ENCODE measurements around the gene CABLES2.

Gene CABLES2

DNA sequence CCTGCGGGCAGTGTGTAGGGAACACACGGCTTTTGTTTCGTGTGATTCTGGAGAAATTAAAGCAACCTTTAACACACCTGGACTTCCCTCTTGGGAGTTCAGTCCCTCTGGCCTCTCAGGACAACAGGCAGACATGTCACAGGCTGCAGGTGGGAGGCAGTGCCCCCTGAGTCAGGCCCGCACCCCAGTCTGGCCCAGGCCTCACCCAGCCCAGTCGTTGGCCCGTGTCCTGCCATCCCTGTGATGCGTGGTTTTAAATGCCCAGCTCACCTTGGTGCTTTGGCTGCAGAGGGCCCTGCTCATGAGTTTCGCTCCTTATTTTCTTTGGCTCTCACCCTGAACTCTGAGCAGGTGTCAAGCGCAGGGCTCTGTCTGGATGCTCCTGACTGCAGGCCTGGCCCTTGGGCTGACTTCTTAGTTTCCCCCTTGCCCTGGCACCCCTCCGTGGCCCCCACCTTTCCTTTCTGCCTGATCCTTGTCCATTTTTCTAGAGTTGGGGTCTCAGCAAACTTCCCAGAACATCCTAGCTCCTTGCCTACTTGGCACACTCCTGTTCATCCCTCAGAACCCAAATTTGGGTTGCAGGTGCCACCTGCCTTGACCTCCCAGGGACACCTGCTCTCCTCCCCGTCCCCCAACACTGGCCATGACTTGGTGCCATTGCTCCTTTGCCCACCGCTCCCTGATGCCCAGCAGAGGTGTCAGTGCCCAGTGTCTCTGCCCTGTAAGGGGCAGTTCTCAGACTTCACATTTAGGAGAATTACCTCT, 2.2 kb upstream of the CABLES2 start:
- Histone ChIP-seq H3K36me3 (ENCODE audit: insufficient read depth, low read length) (no peaks in the 10 kb centered on the region), H3K4me1 (ENCODE audit: control insufficient read depth, insufficient read depth, low read length, unreplicated experiment) (peaks cover 15% of the 10 kb centered on the region), H3K27me3 (ENCODE audit: insufficient read depth, low read length) (no peaks in the 10 kb centered on the region), H2AFZ (ENCODE audit: low read length, unreplicated experiment) (no peak overlapping the region), H3K27ac (ENCODE audit: low read depth, low read length) (no peak overlapping the region), H3K79me2 (ENCODE audit: control insufficient read depth, insufficient read depth, low read length, unreplicated experiment) (peaks cover 8% of the 10 kb centered on the region), H3K4me3 (ENCODE audit: low read depth, low read length) (no peak overlapping the region)

GRCh38 chr20:62408640-62409039, 1.6 kb upstream of the CABLES2 start:
- Histone ChIP-seq H3K4me1 (ENCODE audit: control insufficient read depth, insufficient read depth, low read length, unreplicated experiment) (peaks cover 15% of the 10 kb centered on the region), H3K27ac (ENCODE audit: low read depth, low read length) (no peak overlapping the region)

DNA sequence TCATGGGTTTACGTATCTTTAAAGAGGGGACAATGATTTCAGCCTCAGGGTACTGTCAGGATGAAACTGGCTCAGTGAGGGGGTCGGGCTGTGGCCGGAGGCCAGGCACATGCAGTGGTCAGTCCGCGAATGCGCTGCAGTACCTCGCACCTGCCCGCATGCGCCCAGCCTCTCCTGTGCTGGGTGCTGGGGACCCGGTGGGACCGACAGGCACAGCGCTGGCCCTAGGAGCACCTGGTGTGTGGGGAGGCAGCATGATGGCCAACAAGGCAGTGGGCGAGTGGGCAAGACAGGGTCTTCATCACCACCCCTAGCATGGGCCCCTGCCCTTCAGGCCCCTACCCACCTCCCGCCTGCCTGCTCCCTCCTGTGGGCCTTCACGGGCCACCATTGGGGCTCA, 970 bp upstream of the CABLES2 start:
- Histone ChIP-seq H3K4me3 (ENCODE audit: low read depth, low read length) (peak overlapping the region; percentile 63; the same call in 1 of the 2 replicates), H3K4me1 (ENCODE audit: control insufficient read depth, insufficient read depth, low read length, unreplicated experiment) (peaks cover 15% of the 10 kb centered on the region), H3K27ac (ENCODE audit: low read depth, low read length) (no peak overlapping the region)

More at GRCh38 chr20:62408640-62409039, 1.6 kb upstream of the CABLES2 start:
- Histone ChIP-seq H3K79me2 (ENCODE audit: control insufficient read depth, insufficient read depth, low read length, unreplicated experiment) (peaks cover 8% of the 10 kb centered on the region), H3K36me3 (ENCODE audit: insufficient read depth, low read length) (no peaks in the 10 kb centered on the region), H3K4me3 (ENCODE audit: low read depth, low read length) (no peak overlapping the region), H2AFZ (ENCODE audit: low read length, unreplicated experiment) (no peak overlapping the region), H3K27me3 (ENCODE audit: insufficient read depth, low read length) (no peaks in the 10 kb centered on the region)

DNA sequence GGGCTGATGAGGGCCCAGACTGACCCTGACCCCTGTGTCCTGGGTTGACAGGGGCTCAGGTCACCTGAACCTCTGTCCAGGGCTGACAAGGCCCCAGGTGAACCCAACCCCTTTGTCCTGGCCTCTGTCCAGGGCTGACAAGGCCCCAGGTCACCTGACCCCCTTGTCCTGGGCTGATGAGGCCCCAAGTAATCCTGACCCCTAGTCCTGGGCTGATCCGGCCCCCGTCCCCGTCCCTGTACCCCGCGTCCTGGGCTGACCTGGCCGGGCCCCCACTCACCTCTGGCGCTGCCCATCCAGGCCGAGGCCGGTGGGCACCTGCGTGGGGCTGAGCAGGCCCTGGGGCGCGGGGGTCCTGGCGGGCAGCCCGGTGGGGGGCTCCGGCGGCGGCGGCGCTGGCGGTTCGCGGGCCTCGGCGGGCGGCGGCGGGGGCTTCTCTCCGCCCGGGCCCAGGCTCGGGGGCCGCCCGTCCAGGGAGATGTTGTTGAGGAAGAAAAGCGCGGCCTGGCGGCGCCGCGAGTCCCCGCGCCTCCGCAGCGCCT, 379 bp downstream of the CABLES2 start:
- Histone ChIP-seq H3K4me1 (ENCODE audit: control insufficient read depth, insufficient read depth, low read length, unreplicated experiment) (peaks cover 15% of the 10 kb centered on the region), H3K36me3 (ENCODE audit: insufficient read depth, low read length) (no peaks in the 10 kb centered on the region), H2AFZ (ENCODE audit: low read length, unreplicated experiment) (peak overlapping the region; percentile 10), H3K4me3 (ENCODE audit: low read depth, low read length) (peak overlapping the region; percentile 90), H3K27ac (ENCODE audit: low read depth, low read length) (no peak overlapping the region), H3K27me3 (ENCODE audit: insufficient read depth, low read length) (no peaks in the 10 kb centered on the region), H3K79me2 (ENCODE audit: control insufficient read depth, insufficient read depth, low read length, unreplicated experiment) (peaks cover 8% of the 10 kb centered on the region)

More for the DNA sequence above, 970 bp upstream of the CABLES2 start:
- Histone ChIP-seq H3K79me2 (ENCODE audit: control insufficient read depth, insufficient read depth, low read length, unreplicated experiment) (peaks cover 8% of the 10 kb centered on the region), H2AFZ (ENCODE audit: low read length, unreplicated experiment) (no peak overlapping the region), H3K36me3 (ENCODE audit: insufficient read depth, low read length) (no peaks in the 10 kb centered on the region), H3K27me3 (ENCODE audit: insufficient read depth, low read length) (no peaks in the 10 kb centered on the region)

GRCh38 chr20:62405981-62406513, 1.0 kb downstream of the CABLES2 start:
- Histone ChIP-seq H3K36me3 (ENCODE audit: insufficient read depth, low read length) (no peaks in the 10 kb centered on the region), H3K4me3 (ENCODE audit: low read depth, low read length) (peak overlapping the region; percentile 90), H3K4me1 (ENCODE audit: control insufficient read depth, insufficient read depth, low read length, unreplicated experiment) (peaks cover 15% of the 10 kb centered on the region), H3K27me3 (ENCODE audit: insufficient read depth, low read length) (no peaks in the 10 kb centered on the region), H2AFZ (ENCODE audit: low read length, unreplicated experiment) (no peak overlapping the region), H3K27ac (ENCODE audit: low read depth, low read length) (no peak overlapping the region), H3K79me2 (ENCODE audit: control insufficient read depth, insufficient read depth, low read length, unreplicated experiment) (peaks cover 8% of the 10 kb centered on the region)

GRCh38 chr20:62405108-62405980, 1.7 kb downstream of the CABLES2 start:
- no peak overlapping the region for H3K27ac ChIP-seq (ENCODE audit: low read depth, low read length)
- H3K4me1 ChIP-seq (ENCODE audit: control insufficient read depth, insufficient read depth, low read length, unreplicated experiment): peaks cover 15% of the 10 kb centered on the region
- H2AFZ ChIP-seq (ENCODE audit: low read length, unreplicated experiment): no peak overlapping the region
- no peaks in the 10 kb centered on the region for H3K36me3 ChIP-seq (ENCODE audit: insufficient read depth, low read length)
- peak overlapping the region; percentile 90; the same call in 1 of the 2 replicates for H3K4me3 ChIP-seq (ENCODE audit: low read depth, low read length)
- H3K27me3 ChIP-seq (ENCODE audit: insufficient read depth, low read length): no peaks in the 10 kb centered on the region
- H3K79me2 ChIP-seq (ENCODE audit: control insufficient read depth, insufficient read depth, low read length, unreplicated experiment): peaks cover 8% of the 10 kb centered on the region

GRCh38 chr20:62404761-62405107, 2.4 kb downstream of the CABLES2 start:
- Histone ChIP-seq H3K36me3 (ENCODE audit: insufficient read depth, low read length) (no peaks in the 10 kb centered on the region), H2AFZ (ENCODE audit: low read length, unreplicated experiment) (no peak overlapping the region), H3K4me1 (ENCODE audit: control insufficient read depth, insufficient read depth, low read length, unreplicated experiment) (peaks cover 15% of the 10 kb centered on the region), H3K27ac (ENCODE audit: low read depth, low read length) (no peak overlapping the region), H3K27me3 (ENCODE audit: insufficient read depth, low read length) (no peaks in the 10 kb centered on the region), H3K79me2 (ENCODE audit: control insufficient read depth, insufficient read depth, low read length, unreplicated experiment) (peaks cover 8% of the 10 kb centered on the region), H3K4me3 (ENCODE audit: low read depth, low read length) (no peak overlapping the region)

DNA sequence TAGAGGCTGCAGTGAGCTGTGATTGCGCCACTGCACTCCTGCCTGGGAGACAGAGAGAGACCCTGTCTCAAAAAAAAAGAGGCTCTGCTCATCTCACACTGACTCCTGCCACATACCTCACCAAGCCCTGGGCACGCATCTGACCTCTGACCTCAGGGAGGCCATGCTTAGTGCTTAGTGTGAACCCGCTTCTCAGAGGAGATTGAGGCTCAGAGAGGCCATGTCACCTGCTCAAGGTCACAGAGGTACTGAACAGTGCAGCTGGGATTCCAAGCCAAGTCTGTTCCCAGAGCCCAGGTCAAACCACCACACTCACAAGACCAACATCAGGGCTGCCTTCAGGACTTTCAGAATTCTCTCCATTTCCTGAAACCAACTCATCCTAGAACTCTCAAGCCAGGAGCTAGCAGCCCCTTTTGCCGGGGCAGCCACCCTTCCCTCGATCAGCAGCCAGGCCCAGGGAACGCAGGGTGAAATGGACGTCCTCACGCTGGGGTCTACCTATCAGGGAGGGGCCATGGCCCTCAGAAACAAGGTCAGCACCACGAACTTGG, 2.9 kb downstream of the CABLES2 start:
- Histone ChIP-seq H2AFZ (ENCODE audit: low read length, unreplicated experiment) (no peak overlapping the region), H3K4me1 (ENCODE audit: control insufficient read depth, insufficient read depth, low read length, unreplicated experiment) (peaks cover 15% of the 10 kb centered on the region), H3K27ac (ENCODE audit: low read depth, low read length) (no peak overlapping the region), H3K4me3 (ENCODE audit: low read depth, low read length) (no peak overlapping the region), H3K79me2 (ENCODE audit: control insufficient read depth, insufficient read depth, low read length, unreplicated experiment) (peaks cover 8% of the 10 kb centered on the region), H3K27me3 (ENCODE audit: insufficient read depth, low read length) (no peaks in the 10 kb centered on the region), H3K36me3 (ENCODE audit: insufficient read depth, low read length) (no peaks in the 10 kb centered on the region)

- Histone ChIP-seq H3K4me3 (ENCODE audit: low read depth, low read length) (no peak overlapping the region), H3K4me1 (ENCODE audit: control insufficient read depth, insufficient read depth, low read length, unreplicated experiment) (peaks cover 15% of the 10 kb centered on the region)
Observed at GRCh38 chr20:62403331-62403730, 3.8 kb downstream of the CABLES2 start.

GRCh38 chr20:62402456-62403150, 4.5 kb downstream of the CABLES2 start:
- Histone ChIP-seq H3K27me3 (ENCODE audit: insufficient read depth, low read length) (no peaks in the 10 kb centered on the region), H3K4me3 (ENCODE audit: low read depth, low read length) (no peak overlapping the region), H3K79me2 (ENCODE audit: control insufficient read depth, insufficient read depth, low read length, unreplicated experiment) (peaks cover 8% of the 10 kb centered on the region), H3K27ac (ENCODE audit: low read depth, low read length) (no peak overlapping the region), H3K4me1 (ENCODE audit: control insufficient read depth, insufficient read depth, low read length, unreplicated experiment) (peaks cover 12% of the 10 kb centered on the region), H3K36me3 (ENCODE audit: insufficient read depth, low read length) (no peaks in the 10 kb centered on the region), H2AFZ (ENCODE audit: low read length, unreplicated experiment) (no peak overlapping the region)

More at GRCh38 chr20:62403331-62403730, 3.8 kb downstream of the CABLES2 start:
- Histone ChIP-seq H3K27me3 (ENCODE audit: insufficient read depth, low read length) (no peaks in the 10 kb centered on the region), H3K27ac (ENCODE audit: low read depth, low read length) (no peak overlapping the region), H3K36me3 (ENCODE audit: insufficient read depth, low read length) (no peaks in the 10 kb centered on the region), H3K79me2 (ENCODE audit: control insufficient read depth, insufficient read depth, low read length, unreplicated experiment) (peaks cover 8% of the 10 kb centered on the region), H2AFZ (ENCODE audit: low read length, unreplicated experiment) (no peak overlapping the region)

Data from ACC112 (cell line).